NCI-H1694 treated with DMSO at 0.1 percent for 48 hours (cell line): ENCODE results near the gene GOLGA6L7.
"Not testable (repeated sequence)": the region's sequence is repeated elsewhere in the genome, so short reads cannot be mapped to it uniquely, and the experiment has no call there.

Experiments used
- DNase-seq: peaks from one replicate; lab custom pipeline; 2025; lab: John Stamatoyannopoulos, UW

The GOLGA6L7 gene

GRCh38 chr15:28843520-28843919 lies 4.9 kb downstream of the GOLGA6L7 start:
- DNase-seq = not testable (repeated sequence)

- not testable (repeated sequence) for DNase-seq
Measured at GRCh38 chr15:28842210-28842609, 6.2 kb downstream of the GOLGA6L7 start.

- not testable (repeated sequence) for DNase-seq
Measured at GRCh38 chr15:28840285-28840684, 8.2 kb downstream of the GOLGA6L7 start.

GRCh38 chr15:28834957-28835585 lies 13.4 kb downstream of the GOLGA6L7 start:
- not testable (repeated sequence) for DNase-seq

- peak; percentile 61 for DNase-seq
Measured at GRCh38 chr15:28831897-28832587, 16.4 kb downstream of the GOLGA6L7 start.

GRCh38 chr15:28821420-28821819 lies 27.0 kb downstream of the GOLGA6L7 start:
- DNase-seq = not testable (repeated sequence)

- not testable (repeated sequence) for DNase-seq
Measured at GRCh38 chr15:28819930-28820295, 28.5 kb downstream of the GOLGA6L7 start.

GRCh38 chr15:28819019-28819929 lies 29.2 kb downstream of the GOLGA6L7 start:
- not testable (repeated sequence) for DNase-seq

- DNase-seq = not testable (repeated sequence)
Measured at GRCh38 chr15:28818168-28818567, 30.3 kb downstream of the GOLGA6L7 start.

- DNase-seq = not testable (repeated sequence)
Measured at GRCh38 chr15:28814059-28814458, 34.4 kb downstream of the GOLGA6L7 start.

- DNase-seq = not testable (repeated sequence)
Measured at GRCh38 chr15:28813392-28813791, 35.1 kb downstream of the GOLGA6L7 start.

GRCh38 chr15:28811852-28812550 lies 36.4 kb downstream of the GOLGA6L7 start:
- DNase-seq = not testable (repeated sequence)

- not testable (repeated sequence) for DNase-seq
Measured at GRCh38 chr15:28810444-28810843, 38.0 kb downstream of the GOLGA6L7 start.

- not testable (repeated sequence) for DNase-seq
Measured at GRCh38 chr15:28808136-28808535, 40.3 kb downstream of the GOLGA6L7 start.

- DNase-seq = not testable (repeated sequence)
Measured at GRCh38 chr15:28800366-28800765, 48.1 kb downstream of the GOLGA6L7 start.

GRCh38 chr15:28798234-28798633 lies 50.2 kb downstream of the GOLGA6L7 start:
- DNase-seq = not testable (repeated sequence)

- not testable (repeated sequence) for DNase-seq
Measured at GRCh38 chr15:28794231-28794630, 54.2 kb downstream of the GOLGA6L7 start.
